Skeletal muscle satellite cell (primary cell): ENCODE data around the gene SREK1.

Experiments used
- H3K27me3 ChIP-seq: 2 replicates; pipeline ENCODE4 v1.7.0; 2013; ENCODE audit warnings: low read length; ENCODE audit not compliant: control insufficient read depth, insufficient read depth
- H3K36me3 ChIP-seq: 2 replicates; pipeline ENCODE4 v1.7.0; 2013; ENCODE audit warnings: mild to moderate bottlenecking, control low read depth, low read length; ENCODE audit not compliant: insufficient read depth
- H3K4me1 ChIP-seq: 2 replicates; pipeline ENCODE4 v1.7.0; 2013; ENCODE audit warnings: low read length; ENCODE audit not compliant: control insufficient read depth, insufficient read depth
- H3K4me2 ChIP-seq: 2 replicates; pipeline ENCODE4 v1.7.0; 2013; ENCODE audit warnings: mild to moderate bottlenecking, low read length
- H3K4me3 ChIP-seq: 2 replicates; pipeline ENCODE4 v1.7.0; 2013; ENCODE audit warnings: low read length
- H3K9ac ChIP-seq: 2 replicates; pipeline ENCODE4 v1.7.0; 2013; ENCODE audit warnings: mild to moderate bottlenecking, low read depth, low read length, moderate library complexity
- H3K9me3 ChIP-seq: replicated peaks from 2 replicates; pipeline ENCODE4 v1.7.0; 2013; ENCODE audit warnings: mild to moderate bottlenecking, control low read depth, low read length

Gene SREK1

GRCh38 chr5:66168226-66168625 is 24.1 kb downstream of the SREK1 start:
- H3K9ac ChIP-seq = no peak overlapping the region
- no peak overlapping the region for H3K4me2 ChIP-seq
- peaks cover 64% of the 10 kb centered on the region for H3K36me3 ChIP-seq
- no peaks in the 10 kb centered on the region for H3K9me3 ChIP-seq
- H3K27me3 ChIP-seq = no peaks in the 10 kb centered on the region
- no peaks in the 10 kb centered on the region for H3K4me1 ChIP-seq
- no peak overlapping the region for H3K4me3 ChIP-seq

GRCh38 chr5:66169534-66169933 is 25.4 kb downstream of the SREK1 start:
- Histone ChIP-seq H3K4me2 (no peak overlapping the region), H3K4me1 (no peaks in the 10 kb centered on the region), H3K36me3 (peaks cover 58% of the 10 kb centered on the region), H3K4me3 (no peak overlapping the region), H3K9me3 (no peaks in the 10 kb centered on the region), H3K27me3 (no peaks in the 10 kb centered on the region), H3K9ac (no peak overlapping the region)

GRCh38 chr5:66170195-66170919 is 26.3 kb downstream of the SREK1 start:
- Histone ChIP-seq H3K9ac (no peak overlapping the region), H3K4me3 (no peak overlapping the region), H3K4me1 (no peaks in the 10 kb centered on the region), H3K4me2 (no peak overlapping the region), H3K9me3 (no peaks in the 10 kb centered on the region), H3K36me3 (peaks cover 58% of the 10 kb centered on the region), H3K27me3 (no peaks in the 10 kb centered on the region)

- Histone ChIP-seq H3K4me3 (no peak overlapping the region), H3K9ac (no peak overlapping the region), H3K4me2 (no peak overlapping the region), H3K9me3 (no peaks in the 10 kb centered on the region), H3K27me3 (no peaks in the 10 kb centered on the region), H3K4me1 (no peaks in the 10 kb centered on the region), H3K36me3 (peaks cover 57% of the 10 kb centered on the region)
These were observed 27.5 kb downstream of the SREK1 start for GRCh38 chr5:66171349-66172344.

- no peak overlapping the region for H3K4me2 ChIP-seq
- no peak overlapping the region for H3K9ac ChIP-seq
- no peaks in the 10 kb centered on the region for H3K9me3 ChIP-seq
- H3K4me1 ChIP-seq = no peaks in the 10 kb centered on the region
- H3K36me3 ChIP-seq = peaks cover 69% of the 10 kb centered on the region
- no peak overlapping the region for H3K4me3 ChIP-seq
- H3K27me3 ChIP-seq = no peaks in the 10 kb centered on the region
These were observed 30.2 kb downstream of the SREK1 start for GRCh38 chr5:66174338-66174737.

DNA sequence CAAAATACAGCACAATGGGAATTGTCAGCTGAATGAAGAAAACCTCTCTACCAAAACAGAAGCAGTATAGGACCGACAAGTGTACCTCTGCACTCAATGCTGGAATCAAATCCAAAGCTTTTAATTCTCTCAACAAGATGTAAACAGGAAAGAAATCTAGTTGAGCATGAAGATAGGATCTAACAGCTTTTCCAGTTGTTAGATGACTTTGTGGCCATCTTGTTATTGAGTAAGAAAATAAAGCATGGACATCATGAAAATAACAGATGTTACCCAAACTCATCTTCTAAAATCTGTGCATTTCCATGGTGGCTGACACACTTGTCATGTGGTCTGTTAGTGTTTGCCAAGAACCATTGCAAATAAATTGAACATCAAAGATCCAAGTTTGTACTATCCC is 34.7 kb downstream of the SREK1 start:
- no peaks in the 10 kb centered on the region for H3K27me3 ChIP-seq
- no peak overlapping the region for H3K4me3 ChIP-seq
- H3K36me3 ChIP-seq = peaks cover 70% of the 10 kb centered on the region
- no peak overlapping the region for H3K9ac ChIP-seq
- no peaks in the 10 kb centered on the region for H3K4me1 ChIP-seq
- no peak overlapping the region for H3K4me2 ChIP-seq
- no peaks in the 10 kb centered on the region for H3K9me3 ChIP-seq

DNA sequence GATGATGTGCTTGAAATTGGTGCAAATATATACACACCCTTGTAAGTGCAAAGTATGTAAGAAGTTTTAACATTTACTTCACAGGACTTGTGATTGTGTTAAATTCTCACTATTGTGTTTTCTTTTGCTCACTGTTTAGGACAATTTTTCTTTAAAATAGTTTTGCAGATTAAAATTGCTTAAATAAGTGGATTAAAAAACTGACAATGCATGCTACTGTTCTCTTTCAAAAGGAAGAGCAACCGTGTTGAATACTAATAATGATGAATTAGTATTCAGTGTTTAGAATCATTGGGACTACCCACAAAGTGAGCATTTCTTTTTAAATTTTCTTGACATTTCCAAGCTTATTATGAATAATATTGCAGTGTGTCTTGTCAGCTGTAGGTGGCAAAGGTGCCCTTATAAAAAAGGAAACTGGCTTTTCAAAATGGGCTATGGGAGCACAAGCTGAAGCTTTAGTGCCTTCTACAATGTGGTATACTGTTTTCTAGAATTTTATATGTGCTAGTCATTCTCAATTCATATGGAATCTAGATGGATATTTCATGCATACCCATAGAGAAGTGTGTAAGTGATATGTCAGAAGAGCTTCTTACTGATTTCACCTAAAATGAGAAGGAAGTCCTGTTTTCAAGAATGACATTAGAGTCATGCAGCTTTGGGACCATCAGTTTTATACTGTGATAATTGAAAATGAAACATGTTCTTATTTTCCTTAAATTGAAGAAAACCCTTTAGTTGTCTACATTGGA is 35.4 kb downstream of the SREK1 start:
- Histone ChIP-seq H3K4me2 (no peak overlapping the region), H3K36me3 (peaks cover 70% of the 10 kb centered on the region), H3K4me3 (no peak overlapping the region), H3K4me1 (no peaks in the 10 kb centered on the region), H3K9me3 (no peaks in the 10 kb centered on the region), H3K9ac (no peak overlapping the region), H3K27me3 (no peaks in the 10 kb centered on the region)

DNA sequence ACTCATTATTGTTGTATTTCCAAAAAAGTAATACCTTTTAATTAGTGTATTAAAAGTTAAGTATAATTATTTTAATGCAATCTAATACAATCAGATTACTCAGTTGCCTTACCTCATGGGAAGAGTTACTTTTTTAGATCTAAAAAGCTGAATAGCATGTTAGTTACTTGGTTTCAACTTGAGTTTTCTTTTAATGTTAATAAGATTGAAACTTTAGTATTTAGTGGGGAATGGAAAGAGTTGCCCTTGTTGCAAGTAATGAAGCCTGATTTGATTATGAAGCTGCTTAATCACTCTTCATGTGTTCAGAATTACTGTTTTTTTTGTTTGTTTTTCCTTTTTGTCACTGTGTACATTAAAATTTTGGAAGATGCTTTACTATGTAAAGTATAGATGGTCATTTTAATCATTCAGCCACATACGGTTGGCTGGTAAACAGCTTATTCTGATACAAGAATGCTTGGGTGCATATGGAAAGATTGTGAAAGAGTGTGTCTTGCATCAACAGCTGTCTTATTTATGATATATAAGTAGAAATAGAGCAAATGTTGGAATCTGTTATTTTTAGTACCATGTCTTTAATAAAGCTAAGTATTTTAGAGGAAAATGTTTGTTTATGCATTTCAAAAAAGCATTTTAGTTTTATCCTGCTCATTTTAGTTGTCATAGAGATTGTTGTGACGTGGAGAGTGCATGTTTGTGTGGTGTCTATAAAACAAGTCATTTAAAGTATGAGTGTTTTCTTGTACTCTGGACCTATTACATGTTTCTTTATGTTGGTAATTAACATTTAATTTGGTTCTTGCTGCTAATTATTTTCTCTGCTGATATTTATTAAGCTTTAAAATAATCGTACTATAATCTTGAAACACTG is 36.4 kb downstream of the SREK1 start:
- H3K4me3 ChIP-seq = no peak overlapping the region
- no peaks in the 10 kb centered on the region for H3K27me3 ChIP-seq
- H3K4me1 ChIP-seq = no peaks in the 10 kb centered on the region
- peaks cover 60% of the 10 kb centered on the region for H3K36me3 ChIP-seq
- H3K9ac ChIP-seq = no peak overlapping the region
- no peak overlapping the region for H3K4me2 ChIP-seq
- no peaks in the 10 kb centered on the region for H3K9me3 ChIP-seq

GRCh38 chr5:66186108-66186507 is 42.0 kb downstream of the SREK1 start:
- no peak overlapping the region for H3K4me2 ChIP-seq
- H3K27me3 ChIP-seq = no peaks in the 10 kb centered on the region
- H3K9me3 ChIP-seq = no peaks in the 10 kb centered on the region
- H3K4me3 ChIP-seq = no peak overlapping the region
- H3K4me1 ChIP-seq = no peaks in the 10 kb centered on the region
- no peak overlapping the region for H3K9ac ChIP-seq
- peaks cover 19% of the 10 kb centered on the region for H3K36me3 ChIP-seq

GRCh38 chr5:66193419-66193818 is 49.3 kb downstream of the SREK1 start:
- H3K9ac ChIP-seq = no peak overlapping the region
- H3K4me2 ChIP-seq = no peak overlapping the region
- no peaks in the 10 kb centered on the region for H3K27me3 ChIP-seq
- H3K36me3 ChIP-seq = no peaks in the 10 kb centered on the region
- no peak overlapping the region for H3K4me3 ChIP-seq
- H3K9me3 ChIP-seq = no peaks in the 10 kb centered on the region
- H3K4me1 ChIP-seq = no peaks in the 10 kb centered on the region
